BLaER1 treated with 17β-estradiol and CSF1 and Interleukin-3, amounts not matched to agents 10 nM and 100 nM (cell line): Measurements from ENCODE around the gene ACACB.
"Not testable (repeated sequence)": the region's sequence is repeated elsewhere in the genome, so short reads cannot be mapped to it uniquely, and the experiment has no call there.

Source experiments
- H3K27ac ChIP-seq, 11 experiments: shearing (Covaris generic); formaldehyde crosslinking; 2 replicates each; pipeline ENCODE4 v1.8.1; 2022
- H3K27me3 ChIP-seq, 11 experiments: shearing (Covaris generic); formaldehyde crosslinking; 2 replicates each; pipeline ENCODE4 v1.8.1; 2022
- H3K36me3 ChIP-seq, 11 experiments: shearing (Covaris generic); formaldehyde crosslinking; 2 replicates each; pipeline ENCODE4 v1.8.1; 2022
- H3K4me1 ChIP-seq, 10 experiments: shearing (Covaris generic); formaldehyde crosslinking; 2 replicates each; pipeline ENCODE4 v1.8.1; 2022
- H3K4me2 ChIP-seq, 11 experiments: shearing (Covaris generic); formaldehyde crosslinking; 2 replicates each; pipeline ENCODE4 v1.8.1; 2022
- H3K4me3 ChIP-seq, 10 experiments: shearing (Covaris generic); formaldehyde crosslinking; 2 replicates each; pipeline ENCODE4 v1.8.1; 2022
- H3K9ac ChIP-seq, 11 experiments: shearing (Covaris generic); formaldehyde crosslinking; 2 replicates each; pipeline ENCODE4 v1.8.1; 2022
- H3K9me3 ChIP-seq, 11 experiments: shearing (Covaris generic); formaldehyde crosslinking; replicated peaks in 1 of 11; 2 replicates each; pipeline ENCODE4 v1.8.1; 2022
- H4K20me1 ChIP-seq, 11 experiments: shearing (Covaris generic); formaldehyde crosslinking; 2 replicates each; pipeline ENCODE4 v1.8.1; 2022
- Cebpa-rat ChIP-seq, 11 experiments: shearing (Covaris generic); IDR thresholded peaks; 2 replicates each; pipeline ENCODE4 v1.8.1; 2022

Gene ACACB

GRCh38 chr12:109169686-109170085 lies 53.3 kb downstream of the ACACB start:
- no peaks in the 10 kb centered on the region for H3K27me3 ChIP-seq
- H3K4me1 ChIP-seq, result peaks cover 0 to 4% (median 0%) of the 10 kb centered on the region in 10 experiments; a peak in 1 of 20 replicates
- H3K36me3 ChIP-seq, result peaks cover 0 to 35% (median 17%) of the 10 kb centered on the region in 11 experiments; a peak in 16 of 22 replicates
- H3K27ac ChIP-seq, result no peak overlapping the region
- no peak overlapping the region for H3K4me2 ChIP-seq
- H3K9ac ChIP-seq, result no peak overlapping the region
- peaks cover 20 to 33% (median 23%) of the 10 kb centered on the region in 11 experiments; a peak in 21 of 22 replicates for H3K9me3 ChIP-seq
- H3K4me3 ChIP-seq, result no peak overlapping the region
- no peaks in the 10 kb centered on the region for H4K20me1 ChIP-seq
- no peak for TF ChIP-seq Cebpa-rat (IDR thresholded peaks at IDR 0.05)

- Histone ChIP-seq H3K4me3 (no peak overlapping the region), H3K9me3 (peaks cover 20 to 33% (median 23%) of the 10 kb centered on the region in 11 experiments; a peak in 21 of 22 replicates), H3K27me3 (no peaks in the 10 kb centered on the region), H3K4me2 (no peak overlapping the region), H4K20me1 (no peaks in the 10 kb centered on the region), H3K27ac (no peak overlapping the region), H3K9ac (no peak overlapping the region), H3K4me1 (peaks cover 0 to 4% (median 0%) of the 10 kb centered on the region in 10 experiments; a peak in 1 of 20 replicates), H3K36me3 (peaks cover 0 to 35% (median 17%) of the 10 kb centered on the region in 11 experiments; a peak in 16 of 22 replicates)
- TF ChIP-seq Cebpa-rat (IDR thresholded peaks at IDR 0.05), result no peak
These were observed 53.9 kb downstream of the ACACB start for GRCh38 chr12:109170324-109170723.

- H3K27me3 ChIP-seq, result not testable (repeated sequence)
- peaks cover 20 to 33% (median 23%) of the 10 kb centered on the region in 11 experiments; a peak in 21 of 22 replicates for H3K9me3 ChIP-seq
- H3K36me3 ChIP-seq, result peaks cover 0 to 35% (median 17%) of the 10 kb centered on the region in 11 experiments; a peak in 16 of 22 replicates
These were observed 56.4 kb downstream of the ACACB start for GRCh38 chr12:109172787-109173186.

GRCh38 chr12:109173443-109174240 lies 57.3 kb downstream of the ACACB start:
- Histone ChIP-seq H3K4me3 (no peak overlapping the region), H3K36me3 (peaks cover 0 to 35% (median 17%) of the 10 kb centered on the region in 11 experiments; a peak in 16 of 22 replicates), H3K4me2 (no peak overlapping the region), H3K4me1 (peaks cover 0 to 4% (median 0%) of the 10 kb centered on the region in 10 experiments; a peak in 1 of 20 replicates), H3K27ac (no peak overlapping the region), H3K9me3 (peaks cover 20 to 33% (median 23%) of the 10 kb centered on the region in 11 experiments; a peak in 21 of 22 replicates), H4K20me1 (no peaks in the 10 kb centered on the region), H3K27me3 (no peaks in the 10 kb centered on the region), H3K9ac (no peak overlapping the region)
- TF ChIP-seq Cebpa-rat (IDR thresholded peaks at IDR 0.05), result no peak

More at GRCh38 chr12:109172787-109173186, 56.4 kb downstream of the ACACB start:
- H3K4me2 ChIP-seq, H3K27ac ChIP-seq, H3K9ac ChIP-seq, H3K4me1 ChIP-seq, H3K4me3 ChIP-seq, H4K20me1 ChIP-seq: not testable (repeated sequence)

- no peak overlapping the region for H3K4me3 ChIP-seq
These were observed 58.1 kb downstream of the ACACB start for GRCh38 chr12:109174468-109174867.

GRCh38 chr12:109178532-109178931 lies 62.1 kb downstream of the ACACB start:
- H4K20me1 ChIP-seq, result no peaks in the 10 kb centered on the region
- H3K27ac ChIP-seq, result no peak overlapping the region
- H3K36me3 ChIP-seq, result peaks cover 0 to 19% (median 4%) of the 10 kb centered on the region in 11 experiments; a peak in 11 of 22 replicates
- H3K9me3 ChIP-seq, result peaks cover 7 to 12% (median 10%) of the 10 kb centered on the region in 11 experiments; a peak in 20 of 22 replicates
- H3K27me3 ChIP-seq, result no peaks in the 10 kb centered on the region
- no peak overlapping the region for H3K4me3 ChIP-seq
- no peak for TF ChIP-seq Cebpa-rat (IDR thresholded peaks at IDR 0.05)
- H3K9ac ChIP-seq, result no peak overlapping the region
- H3K4me1 ChIP-seq, result no peaks in the 10 kb centered on the region
- no peak overlapping the region for H3K4me2 ChIP-seq

More at GRCh38 chr12:109174468-109174867, 58.1 kb downstream of the ACACB start:
- Histone ChIP-seq H3K4me2 (no peak overlapping the region), H3K9ac (no peak overlapping the region), H4K20me1 (no peaks in the 10 kb centered on the region), H3K27me3 (no peaks in the 10 kb centered on the region), H3K4me1 (peaks cover 0 to 4% (median 0%) of the 10 kb centered on the region in 10 experiments; a peak in 1 of 20 replicates), H3K27ac (no peak overlapping the region), H3K9me3 (peaks cover 20 to 33% (median 23%) of the 10 kb centered on the region in 11 experiments; a peak in 21 of 22 replicates), H3K36me3 (peaks cover 0 to 35% (median 17%) of the 10 kb centered on the region in 11 experiments; a peak in 17 of 22 replicates)
- TF ChIP-seq Cebpa-rat (IDR thresholded peaks at IDR 0.05), result no peak

- TF ChIP-seq Cebpa-rat (IDR thresholded peaks at IDR 0.05), result no peak
- Histone ChIP-seq H3K4me2 (no peak overlapping the region), H3K27me3 (no peaks in the 10 kb centered on the region), H3K4me3 (no peak overlapping the region), H3K9ac (no peak overlapping the region), H3K4me1 (no peaks in the 10 kb centered on the region), H3K36me3 (peaks cover 0 to 13% (median 0%) of the 10 kb centered on the region in 11 experiments; a peak in 4 of 22 replicates), H3K9me3 (no peaks in the 10 kb centered on the region), H3K27ac (no peak overlapping the region), H4K20me1 (no peaks in the 10 kb centered on the region)
These were observed 63.5 kb downstream of the ACACB start for GRCh38 chr12:109179927-109180326.

- Histone ChIP-seq H3K36me3 (peaks cover 0 to 18% (median 0%) of the 10 kb centered on the region in 11 experiments; a peak in 3 of 22 replicates), H3K4me3 (no peak overlapping the region)
- no peak for TF ChIP-seq Cebpa-rat (IDR thresholded peaks at IDR 0.05)
These were observed 65.9 kb downstream of the ACACB start for GRCh38 chr12:109182041-109182839.

GRCh38 chr12:109185441-109185840 lies 69.1 kb downstream of the ACACB start:
- H4K20me1 ChIP-seq, result no peaks in the 10 kb centered on the region
- no peaks in the 10 kb centered on the region for H3K27me3 ChIP-seq
- H3K4me3 ChIP-seq, result no peak overlapping the region
- H3K4me1 ChIP-seq, result no peaks in the 10 kb centered on the region
- H3K9me3 ChIP-seq, result no peaks in the 10 kb centered on the region
- TF ChIP-seq Cebpa-rat (IDR thresholded peaks at IDR 0.05), result no peak
- H3K9ac ChIP-seq, result no peak overlapping the region
- peaks cover 0 to 4% (median 0%) of the 10 kb centered on the region in 11 experiments; a peak in 2 of 22 replicates for H3K36me3 ChIP-seq
- no peak overlapping the region for H3K27ac ChIP-seq
- H3K4me2 ChIP-seq, result no peak overlapping the region

More at GRCh38 chr12:109182041-109182839, 65.9 kb downstream of the ACACB start:
- Histone ChIP-seq H3K27me3 (no peaks in the 10 kb centered on the region), H3K4me2 (no peak overlapping the region), H3K9me3 (no peaks in the 10 kb centered on the region), H3K4me1 (no peaks in the 10 kb centered on the region), H3K27ac (no peak overlapping the region), H4K20me1 (no peaks in the 10 kb centered on the region), H3K9ac (no peak overlapping the region)
